Keratinocyte (primary cell): ENCODE measurements around the gene VWA3A. TPM values are rescaled to one million over a fixed set of nuclear protein-coding genes. Genes with fewer than 3 reads are reported as not detected.

Source experiments
- DNase-seq: peaks from one replicate; pipeline ENCODE4 v3.0.0-alpha.2; 2011; ENCODE audit warnings: low read depth, missing footprints, low spot score
- FAIRE-seq: peaks from 2 replicates; lab custom pipeline; 2011; peaks lifted over from hg19 to GRCh38; lab: Jason Lieb, UNC
- H2AFZ ChIP-seq: 2 replicates; pipeline ENCODE4 v1.6.0; 2012; ENCODE audit warnings: low read length, control low read depth, inconsistent platforms; ENCODE audit not compliant: control insufficient read depth
- H3K27ac ChIP-seq: 2 replicates; pipeline ENCODE4 v1.5.1; 2011; ENCODE audit warnings: low read length; ENCODE audit not compliant: control insufficient read depth, insufficient read depth
- H3K27me3 ChIP-seq: 3 replicates; pipeline ENCODE4 v1.6.0; 2011; ENCODE audit warnings: low read length; ENCODE audit not compliant: control insufficient read depth, insufficient read depth; ENCODE audit errors: extremely low read depth
- H3K36me3 ChIP-seq, 2 experiments: 2 replicates in 1 of 2; 3 replicates in 1 of 2; pipeline ENCODE4 v1.5.1; 2011; ENCODE audit warnings: low read length in 2 of 2, mild to moderate bottlenecking in 1 of 2; ENCODE audit not compliant: control insufficient read depth in 2 of 2, insufficient read depth in 2 of 2; ENCODE audit errors: extremely low read depth in 1 of 2
- H3K4me1 ChIP-seq: 3 replicates; pipeline ENCODE4 v1.5.1; 2011; ENCODE audit warnings: low read length; ENCODE audit not compliant: control insufficient read depth, insufficient read depth; ENCODE audit errors: extremely low read depth
- H3K4me2 ChIP-seq: 3 replicates; pipeline ENCODE4 v1.6.0; 2011; ENCODE audit warnings: low read depth, low read length; ENCODE audit not compliant: control insufficient read depth, insufficient read depth; ENCODE audit errors: extremely low read depth
- H3K4me3 ChIP-seq, 3 experiments: fragments of 200-600 bp in 1 of 3; sonication (generic) in 1 of 3; 2 replicates in 2 of 3; 3 replicates in 1 of 3; pipeline ENCODE4 v1.5.1; 2011 to 2016; ENCODE audit warnings: low read length in 3 of 3, mild to moderate bottlenecking in 3 of 3, control low read depth in 2 of 3, inconsistent platforms in 1 of 3, low read depth in 1 of 3, mixed read lengths in 1 of 3, mixed run types in 1 of 3, moderate library complexity in 1 of 3; ENCODE audit not compliant: control insufficient read depth in 2 of 3, insufficient read depth in 2 of 3; ENCODE audit errors: extremely low read depth in 1 of 3
- H3K79me2 ChIP-seq: 2 replicates; pipeline ENCODE4 v1.6.0; 2012; ENCODE audit warnings: low read length; ENCODE audit not compliant: control insufficient read depth, insufficient read depth
- H3K9ac ChIP-seq: 3 replicates; pipeline ENCODE4 v1.6.0; 2011; ENCODE audit warnings: low read length; ENCODE audit not compliant: control insufficient read depth, insufficient read depth; ENCODE audit errors: extremely low read depth
- H3K9me1 ChIP-seq: 3 replicates; pipeline ENCODE4 v1.6.0; 2011; ENCODE audit warnings: low read length; ENCODE audit not compliant: control insufficient read depth, insufficient read depth; ENCODE audit errors: extremely low read depth
- H3K9me3 ChIP-seq: 2 replicates; pipeline ENCODE4 v1.5.1; 2012; ENCODE audit warnings: low read depth, low read length; ENCODE audit not compliant: control insufficient read depth
- H4K20me1 ChIP-seq: 3 replicates; pipeline ENCODE4 v1.6.0; 2011; ENCODE audit warnings: low read length; ENCODE audit not compliant: control insufficient read depth, insufficient read depth; ENCODE audit errors: extremely low read depth
- CTCF ChIP-seq, 3 experiments: IDR thresholded peaks in 1 of 3; conservative IDR thresholded peaks in 1 of 3; optimal IDR thresholded peaks in 1 of 3; 2 replicates in 2 of 3; 3 replicates in 1 of 3; pipeline versions ENCODE3 to v1.5.1; 2011; ENCODE audit warnings: low read length in 3 of 3, mild to moderate bottlenecking in 3 of 3, moderate library complexity in 2 of 3, control low read depth in 1 of 3, inconsistent platforms in 1 of 3; ENCODE audit not compliant: insufficient read depth in 2 of 3; ENCODE audit errors: extremely low read depth in 1 of 3
- EZH2 ChIP-seq: IDR thresholded peaks from one replicate; pipeline ENCODE4 v1.6.1; 2012; ENCODE audit warnings: inconsistent platforms, mild to moderate bottlenecking, low read length, moderate library complexity
- dilution Hi-C: fragments of 300-500 bp; cut with MboI; formaldehyde crosslinking; loops from one replicate; pipeline ENCODE4 v1.7.0; 2020; ENCODE audit warnings: low sequenced_read_pairs; ENCODE audit not compliant: extremely low pct_ligation_motif_present
- polyA plus RNA-seq, 5 experiments: library from polyadenylated mRNA; depleted of rRNA in 3 of 5; stranded (reverse) in 3 of 5; stranded (forward) in 1 of 5; unstranded in 1 of 5; fragments of >200 nt; gene quantifications; 1 replicate in 1 of 5; 2 replicates in 3 of 5; 3 replicates in 1 of 5; pipeline versions ENCODE4 v1.2.1 to v1.2.3, GENCODE V29; 2011 to 2012; ENCODE audit warnings: missing spikeins in 2 of 5, low read depth in 1 of 5, low replicate concordance in 1 of 5

VWA3A gene
- polyA plus RNA-seq, 1 donor (not counting 4 experiments of a cell fraction or from before 2014, with no cell fraction given), result 0.05 TPM

DNA sequence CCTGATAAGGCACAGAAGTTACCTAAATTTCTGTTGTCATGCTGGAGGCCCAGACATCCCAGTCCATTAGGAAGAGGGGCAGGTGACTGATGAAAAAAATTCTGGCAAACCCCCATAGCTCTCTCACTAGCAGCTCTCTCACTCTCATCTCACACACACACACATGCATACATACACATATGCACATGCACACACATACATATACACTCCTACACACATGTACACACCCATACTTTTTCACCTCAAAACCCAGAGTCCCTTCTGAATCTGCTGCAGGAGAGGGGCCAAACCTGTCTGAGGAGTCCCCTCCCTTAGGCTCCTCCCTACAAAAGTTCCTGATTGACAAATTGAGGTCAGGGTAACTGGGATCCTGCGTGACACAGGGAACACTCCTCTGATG is 47.4 kb downstream of the VWA3A start:
- Histone ChIP-seq H3K4me3 (no peak overlapping the region), H3K36me3 (no peaks in the 10 kb centered on the region), H4K20me1 (no peaks in the 10 kb centered on the region), H3K4me1 (no peaks in the 10 kb centered on the region), H3K9me3 (no peaks in the 10 kb centered on the region), H3K9me1 (no peaks in the 10 kb centered on the region), H2AFZ (no peak overlapping the region), H3K4me2 (no peak overlapping the region), H3K9ac (no peak overlapping the region), H3K27me3 (peaks cover 14% of the 10 kb centered on the region), H3K79me2 (no peaks in the 10 kb centered on the region), H3K27ac (no peak overlapping the region)
- dilution Hi-C loops, result no loop called here
- FAIRE-seq (no peak), DNase-seq (no peak)
- TF ChIP-seq EZH2 (no peak), CTCF (optimal IDR thresholded peaks at IDR 0.05 in 1 of 3, IDR thresholded peaks at IDR 0.05 in 1 of 3, conservative IDR thresholded peaks at IDR 0.05 in 1 of 3; ENCODE audit: extremely low read depth in 1 of 3, insufficient read depth in 2 of 3, low read length in 3 of 3) (no peak)

GRCh38 chr16:22141767-22142166 is 49.4 kb downstream of the VWA3A start:
- TF ChIP-seq EZH2 (no peak), CTCF (optimal IDR thresholded peaks at IDR 0.05 in 1 of 3, IDR thresholded peaks at IDR 0.05 in 1 of 3, conservative IDR thresholded peaks at IDR 0.05 in 1 of 3; ENCODE audit: extremely low read depth in 1 of 3, insufficient read depth in 2 of 3, low read length in 3 of 3) (peak; percentile 48 to 64 (median 61))
- H3K9me3 ChIP-seq, result no peaks in the 10 kb centered on the region
- H3K27ac ChIP-seq, result no peak overlapping the region
- dilution Hi-C loops, result no loop called here
- H2AFZ ChIP-seq, result no peak overlapping the region
- FAIRE-seq (no peak), DNase-seq (no peak)
- no peaks in the 10 kb centered on the region for H3K79me2 ChIP-seq
- no peaks in the 10 kb centered on the region for H3K36me3 ChIP-seq
- H3K27me3 ChIP-seq, result peaks cover 14% of the 10 kb centered on the region
- no peaks in the 10 kb centered on the region for H4K20me1 ChIP-seq
- H3K9ac ChIP-seq, result no peak overlapping the region
- H3K4me1 ChIP-seq, result no peaks in the 10 kb centered on the region
- no peak overlapping the region for H3K4me2 ChIP-seq
- no peak overlapping the region for H3K4me3 ChIP-seq
- H3K9me1 ChIP-seq, result no peaks in the 10 kb centered on the region
